Skeletal muscle satellite cell (primary cell): ENCODE measurements around the gene CSGALNACT2.

ENCODE experiments used
- H3K27me3 ChIP-seq: 2 replicates; pipeline ENCODE4 v1.7.0; 2013; ENCODE audit warnings: low read length; ENCODE audit not compliant: control insufficient read depth, insufficient read depth
- H3K36me3 ChIP-seq: 2 replicates; pipeline ENCODE4 v1.7.0; 2013; ENCODE audit warnings: mild to moderate bottlenecking, control low read depth, low read length; ENCODE audit not compliant: insufficient read depth
- H3K4me1 ChIP-seq: 2 replicates; pipeline ENCODE4 v1.7.0; 2013; ENCODE audit warnings: low read length; ENCODE audit not compliant: control insufficient read depth, insufficient read depth
- H3K4me2 ChIP-seq: 2 replicates; pipeline ENCODE4 v1.7.0; 2013; ENCODE audit warnings: mild to moderate bottlenecking, low read length
- H3K4me3 ChIP-seq: 2 replicates; pipeline ENCODE4 v1.7.0; 2013; ENCODE audit warnings: low read length
- H3K9ac ChIP-seq: 2 replicates; pipeline ENCODE4 v1.7.0; 2013; ENCODE audit warnings: mild to moderate bottlenecking, low read depth, low read length, moderate library complexity
- H3K9me3 ChIP-seq: replicated peaks from 2 replicates; pipeline ENCODE4 v1.7.0; 2013; ENCODE audit warnings: mild to moderate bottlenecking, control low read depth, low read length

CSGALNACT2 gene

GRCh38 chr10:43194266-43194665 lies 56.0 kb downstream of the CSGALNACT2 start:
- H3K9ac ChIP-seq, result no peak overlapping the region
- no peaks in the 10 kb centered on the region for H3K4me1 ChIP-seq
- H3K4me3 ChIP-seq, result no peak overlapping the region
- no peaks in the 10 kb centered on the region for H3K9me3 ChIP-seq
- no peaks in the 10 kb centered on the region for H3K27me3 ChIP-seq
- peaks cover 20% of the 10 kb centered on the region for H3K36me3 ChIP-seq
- no peak overlapping the region for H3K4me2 ChIP-seq

GRCh38 chr10:43194859-43195258 lies 56.6 kb downstream of the CSGALNACT2 start:
- Histone ChIP-seq H3K27me3 (no peaks in the 10 kb centered on the region), H3K4me1 (no peaks in the 10 kb centered on the region), H3K4me2 (no peak overlapping the region), H3K9me3 (no peaks in the 10 kb centered on the region), H3K9ac (no peak overlapping the region), H3K36me3 (peaks cover 20% of the 10 kb centered on the region), H3K4me3 (no peak overlapping the region)

GRCh38 chr10:43195557-43195956 lies 57.3 kb downstream of the CSGALNACT2 start:
- no peaks in the 10 kb centered on the region for H3K27me3 ChIP-seq
- no peak overlapping the region for H3K9ac ChIP-seq
- no peaks in the 10 kb centered on the region for H3K9me3 ChIP-seq
- H3K36me3 ChIP-seq, result peaks cover 20% of the 10 kb centered on the region
- H3K4me1 ChIP-seq, result peaks cover 4% of the 10 kb centered on the region
- no peak overlapping the region for H3K4me3 ChIP-seq
- H3K4me2 ChIP-seq, result no peak overlapping the region

- peaks cover 20% of the 10 kb centered on the region for H3K36me3 ChIP-seq
- H3K4me2 ChIP-seq, result no peak overlapping the region
- H3K4me1 ChIP-seq, result peaks cover 5% of the 10 kb centered on the region
- no peak overlapping the region for H3K4me3 ChIP-seq
- H3K9me3 ChIP-seq, result no peaks in the 10 kb centered on the region
- no peaks in the 10 kb centered on the region for H3K27me3 ChIP-seq
- no peak overlapping the region for H3K9ac ChIP-seq
Measured at GRCh38 chr10:43196131-43196980, 58.1 kb downstream of the CSGALNACT2 start.

GRCh38 chr10:43196981-43197833 lies 59.0 kb downstream of the CSGALNACT2 start:
- Histone ChIP-seq H3K4me3 (no peak overlapping the region), H3K36me3 (peaks cover 14% of the 10 kb centered on the region), H3K9ac (no peak overlapping the region), H3K27me3 (no peaks in the 10 kb centered on the region), H3K4me2 (no peak overlapping the region), H3K4me1 (peaks cover 5% of the 10 kb centered on the region), H3K9me3 (no peaks in the 10 kb centered on the region)

- Histone ChIP-seq H3K9ac (no peak overlapping the region), H3K27me3 (no peaks in the 10 kb centered on the region), H3K4me3 (no peak overlapping the region), H3K36me3 (peaks cover 6% of the 10 kb centered on the region), H3K4me1 (peaks cover 5% of the 10 kb centered on the region), H3K4me2 (no peak overlapping the region), H3K9me3 (no peaks in the 10 kb centered on the region)
Measured at GRCh38 chr10:43197834-43198681, 59.8 kb downstream of the CSGALNACT2 start.

GRCh38 chr10:43198682-43199005 lies 60.4 kb downstream of the CSGALNACT2 start:
- Histone ChIP-seq H3K36me3 (no peaks in the 10 kb centered on the region), H3K4me3 (no peak overlapping the region), H3K4me1 (peaks cover 5% of the 10 kb centered on the region), H3K9ac (no peak overlapping the region), H3K9me3 (no peaks in the 10 kb centered on the region), H3K27me3 (no peaks in the 10 kb centered on the region), H3K4me2 (no peak overlapping the region)

GRCh38 chr10:43199088-43199683 lies 60.9 kb downstream of the CSGALNACT2 start:
- H3K9ac ChIP-seq, result no peak overlapping the region
- H3K4me1 ChIP-seq, result peaks cover 5% of the 10 kb centered on the region
- no peaks in the 10 kb centered on the region for H3K9me3 ChIP-seq
- no peak overlapping the region for H3K4me3 ChIP-seq
- no peaks in the 10 kb centered on the region for H3K36me3 ChIP-seq
- no peaks in the 10 kb centered on the region for H3K27me3 ChIP-seq
- H3K4me2 ChIP-seq, result no peak overlapping the region

GRCh38 chr10:43199684-43200537 lies 61.7 kb downstream of the CSGALNACT2 start:
- no peak overlapping the region for H3K4me3 ChIP-seq
- no peaks in the 10 kb centered on the region for H3K9me3 ChIP-seq
- no peaks in the 10 kb centered on the region for H3K36me3 ChIP-seq
- H3K4me2 ChIP-seq, result no peak overlapping the region
- H3K9ac ChIP-seq, result no peak overlapping the region
- peaks cover 5% of the 10 kb centered on the region for H3K4me1 ChIP-seq
- no peaks in the 10 kb centered on the region for H3K27me3 ChIP-seq

GRCh38 chr10:43200538-43201390 lies 62.5 kb downstream of the CSGALNACT2 start:
- Histone ChIP-seq H3K27me3 (no peaks in the 10 kb centered on the region), H3K4me1 (peaks cover 5% of the 10 kb centered on the region), H3K9ac (no peak overlapping the region), H3K36me3 (no peaks in the 10 kb centered on the region), H3K4me3 (no peak overlapping the region), H3K9me3 (no peaks in the 10 kb centered on the region), H3K4me2 (no peak overlapping the region)
